Heart right ventricle (tissue), 16 donors: Measurements from ENCODE around the gene CD1D. TPM values are rescaled to one million over a fixed set of nuclear protein-coding genes. Genes with fewer than 3 reads are reported as not detected.
A peak's percentile ranks its signal among the peaks of the same experiment; 100 is the strongest.
"Not testable (repeated sequence)": the region's sequence is repeated elsewhere in the genome, so short reads cannot be mapped to it uniquely, and the experiment has no call there.

Experiments used
- ATAC-seq, 8 donors: fragments of 200-7000 bp; cut with Tn5 transposase; one replicate each; pipeline ENCODE4 v1.9.1; 2020; ENCODE audit warnings: mild to moderate bottlenecking in 8 of 8, moderate library complexity in 8 of 8, moderate number of reproducible peaks in 1 of 8
- DNase-seq, 2 donors: peaks; one replicate each; pipeline ENCODE4 v3.0.0-alpha.2; 2020
- H3K27ac ChIP-seq, 10 donors: fragments of 200-600 bp; sonication (generic) in 2 of 10; one replicate each; pipeline versions ENCODE4 v1.5.0 to v1.8.0; 2020 to 2022; ENCODE audit warnings: mild to moderate bottlenecking in 3 of 10
- H3K27me3 ChIP-seq, 7 donors: fragments of 200-600 bp; one replicate each; pipeline ENCODE4 v1.8.0; 2021 to 2022; ENCODE audit warnings: mild to moderate bottlenecking in 2 of 7
- H3K36me3 ChIP-seq, 9 donors: fragments of 200-600 bp; sonication (generic) in 1 of 9; one replicate each; pipeline versions ENCODE4 v1.5.0 to v1.8.0; 2020 to 2022; ENCODE audit warnings: mild to moderate bottlenecking in 2 of 9
- H3K4me1 ChIP-seq, 9 donors: fragments of 200-600 bp; sonication (generic) in 1 of 9; one replicate each; pipeline versions ENCODE4 v1.5.0 to v1.8.0; 2020 to 2022; ENCODE audit warnings: mild to moderate bottlenecking in 4 of 9
- H3K4me3 ChIP-seq, 10 donors: fragments of 200-600 bp; sonication (generic) in 2 of 10; one replicate each; pipeline versions ENCODE4 v1.5.0 to v1.8.0; 2020 to 2022; ENCODE audit warnings: mild to moderate bottlenecking in 7 of 10, moderate library complexity in 2 of 10
- H3K9me3 ChIP-seq, 11 donors: fragments of 200-600 bp in 10 of 11; sonication (generic) in 2 of 11; one replicate each; pipeline versions ENCODE4 v1.5.0 to v1.8.0; 2013 to 2022; ENCODE audit warnings: mild to moderate bottlenecking in 2 of 11, control low read depth in 1 of 11, moderate library complexity in 1 of 11
- WGBS, 2 donors: extraction: QIAGEN DNeasy Blood & Tissue Kit; methylation state at CpG; one replicate each; pipeline ENCODE4 v1.1.7; 2013; ENCODE audit warnings: inconsistent platforms in 1 of 2; 5-methylcytosine and 5-hydroxymethylcytosine counted together
- intact Hi-C, 10 donors: fragments of 100-400 bp; cut with DNase I; formaldehyde crosslinking; loops; one replicate each; pipeline versions ENCODE4 v1.11.1 to v1.14.2; 2022
- polyA plus RNA-seq, 2 donors: library from polyadenylated mRNA; stranded (reverse); fragments of 200-250 nt; gene quantifications; one replicate each; pipeline ENCODE4 v1.2.3, GENCODE V29; 2013
- total RNA-seq, 10 donors: library from RNA; stranded (reverse); fragmentation: NEBNext Ultra II Directional in 3 of 10; extraction: Animal tissue kit (Norgen Biotek cat#: 25700) in 3 of 10; gene quantifications; one replicate each; pipeline versions ENCODE4 v1.2.1 to v1.2.4, GENCODE V29; 2021 to 2023
- TF ChIP-seq, protein P1 (sequence below), 9 donors: fragments of 200-600 bp; sonication (generic) in 2 of 9; IDR thresholded peaks; one replicate each; pipeline versions ENCODE4 v1.5.0 to v1.8.0; 2021 to 2022; ENCODE audit warnings: antibody characterized with exemption in 9 of 9, mild to moderate bottlenecking in 5 of 9, moderate library complexity in 1 of 9
- donor health status: Arrhythmogenic right ventricular cardiomyopathy.
- donor health status: ischemic (EF 13 %, LVEDD 7.1; RV severe dilation, severe dysfunction).
- donor health status: healthy with polysubstance abuse.
- donor health status: DM: no; HTN: yes; CAD: no.
- donor health status: DM: no; HTN: no; CAD: no.
- donor health status: ischemic (EF 25% LVEDD 6.9; RV normal size, moderate dysfunction).
- donor health status: ischemic (EF 25% LVEDD 5.7; RV mildly dilated, moderate dysfunction).
- donor health status: healthy.
- donor health status: DM: yes; HTN: yes; CAD: no.
- donor health status: Ischemic cardiomyopathy.
- donor health status: ischemic (EF 35%, LVEDD 5.7; RV mildly dilated, moderate dysfunction).
- donor health status: nonischemic (EF 11% LVEDD 7.7; RV severe dilation, severe dysfunction).
- donor health status: DM: yes; HTN: yes; CAD: no.
- donor health status: PGD.
- donor health status: ischemic (EF 29% LVEDD 5.4; RV normal size, mild dysfunction).
- donor health status: nonischemic (EF 23%, LVEDD 6.1; RV moderate dilation, normal function).

CD1D gene
- total and polyA plus RNA-seq, 12 donors: 0.67 to 5.9 (median 2.1) TPM

DNA sequence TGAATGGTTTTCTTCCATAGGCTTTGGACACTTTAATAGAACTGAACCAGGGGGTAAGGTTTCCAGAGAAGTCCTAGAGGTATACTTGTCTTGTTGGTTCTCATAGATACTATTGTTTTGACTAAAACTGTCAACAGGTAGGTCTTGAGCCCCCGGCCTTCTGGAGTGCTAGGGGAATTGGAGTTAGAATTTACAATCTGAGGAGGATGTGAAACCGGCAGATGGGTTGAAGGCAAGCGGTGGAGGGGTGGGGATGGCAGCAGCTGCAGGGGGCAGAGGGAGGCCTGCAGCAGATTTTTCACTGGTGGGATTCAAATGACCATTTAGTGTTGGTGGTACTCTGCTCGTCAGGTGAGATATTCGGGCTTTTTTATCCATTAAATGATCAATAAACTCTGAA lies 4.3 kb upstream of the CD1D start:
- no peak for DNase-seq
- H3K27ac ChIP-seq: no peak overlapping the region
- intact Hi-C loops: no loop called here
- no peak overlapping the region for H3K4me3 ChIP-seq
- ATAC-seq: no peak
- 93 to 95% methylated on average over 5 of the region's 5 CpGs for WGBS, 2 donors
- H3K27me3 ChIP-seq: peaks cover 0 to 8% (median 0%) of the 10 kb centered on the region in 7 donors
- TF ChIP-seq, protein P1, sequence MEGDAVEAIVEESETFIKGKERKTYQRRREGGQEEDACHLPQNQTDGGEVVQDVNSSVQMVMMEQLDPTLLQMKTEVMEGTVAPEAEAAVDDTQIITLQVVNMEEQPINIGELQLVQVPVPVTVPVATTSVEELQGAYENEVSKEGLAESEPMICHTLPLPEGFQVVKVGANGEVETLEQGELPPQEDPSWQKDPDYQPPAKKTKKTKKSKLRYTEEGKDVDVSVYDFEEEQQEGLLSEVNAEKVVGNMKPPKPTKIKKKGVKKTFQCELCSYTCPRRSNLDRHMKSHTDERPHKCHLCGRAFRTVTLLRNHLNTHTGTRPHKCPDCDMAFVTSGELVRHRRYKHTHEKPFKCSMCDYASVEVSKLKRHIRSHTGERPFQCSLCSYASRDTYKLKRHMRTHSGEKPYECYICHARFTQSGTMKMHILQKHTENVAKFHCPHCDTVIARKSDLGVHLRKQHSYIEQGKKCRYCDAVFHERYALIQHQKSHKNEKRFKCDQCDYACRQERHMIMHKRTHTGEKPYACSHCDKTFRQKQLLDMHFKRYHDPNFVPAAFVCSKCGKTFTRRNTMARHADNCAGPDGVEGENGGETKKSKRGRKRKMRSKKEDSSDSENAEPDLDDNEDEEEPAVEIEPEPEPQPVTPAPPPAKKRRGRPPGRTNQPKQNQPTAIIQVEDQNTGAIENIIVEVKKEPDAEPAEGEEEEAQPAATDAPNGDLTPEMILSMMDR (IDR thresholded peaks at IDR 0.05): no peak
- H3K9me3 ChIP-seq: no peaks in the 10 kb centered on the region
- no peaks in the 10 kb centered on the region for H3K36me3 ChIP-seq
- H3K4me1 ChIP-seq: peaks cover 0 to 35% (median 16%) of the 10 kb centered on the region in 9 donors

DNA sequence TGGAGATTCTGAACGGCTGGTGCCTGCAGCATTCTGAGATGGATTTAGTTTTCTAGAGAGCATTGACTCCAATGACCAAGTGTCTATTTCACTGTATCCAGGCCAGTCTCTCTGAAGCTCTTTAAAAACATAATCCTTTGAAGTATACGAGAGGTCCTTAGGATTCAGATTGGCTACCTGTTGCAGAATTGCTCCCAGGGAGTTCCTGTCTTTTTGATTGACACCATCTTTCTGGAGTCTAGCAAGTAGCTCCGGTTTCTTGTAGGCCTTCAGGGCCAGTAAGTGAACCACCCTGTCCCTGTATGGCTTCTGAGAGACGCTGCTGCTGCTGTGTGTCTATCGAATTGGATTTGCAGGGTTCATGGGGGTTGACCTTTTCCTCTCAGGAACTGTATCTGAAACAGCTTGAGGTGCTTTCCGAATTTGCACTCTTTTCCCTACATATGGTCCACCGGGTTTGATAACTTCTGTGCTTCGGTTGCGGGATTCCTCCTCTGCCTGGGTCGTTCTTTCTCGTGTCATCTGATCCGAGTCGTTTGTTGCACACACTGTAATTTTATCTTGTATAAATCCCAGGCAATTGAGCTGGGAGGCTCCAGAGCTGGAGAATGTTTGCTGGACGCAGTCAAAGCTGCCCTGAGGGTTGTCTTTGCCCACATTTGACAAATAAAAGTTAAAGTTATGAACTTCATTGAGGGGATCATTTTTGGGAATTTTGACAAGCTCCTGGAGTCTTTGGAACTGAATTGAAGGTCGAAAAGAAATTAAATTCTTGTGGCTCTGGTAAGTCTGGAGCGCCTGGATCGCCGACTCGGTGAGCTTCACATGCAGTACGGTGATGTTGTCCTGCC lies 3.6 kb upstream of the CD1D start:
- H3K27me3 ChIP-seq: peaks cover 0 to 14% (median 2%) of the 10 kb centered on the region in 7 donors
- H3K4me3 ChIP-seq: peak overlapping the region; percentile 18 to 63 (median 53)
- intact Hi-C loops, H3K36me3 ChIP-seq, H3K9me3 ChIP-seq, DNase-seq: not testable (repeated sequence)
- ATAC-seq: peak in 1 of 8 donors; percentile 44
- 47% methylated on average over 20 of the region's 20 CpGs for WGBS, 2 donors
- H3K4me1 ChIP-seq: peaks cover 0 to 39% (median 21%) of the 10 kb centered on the region in 9 donors
- H3K27ac ChIP-seq: peak overlapping the region in 5 of 10 donors; percentile 1 to 70 (median 59)

DNA sequence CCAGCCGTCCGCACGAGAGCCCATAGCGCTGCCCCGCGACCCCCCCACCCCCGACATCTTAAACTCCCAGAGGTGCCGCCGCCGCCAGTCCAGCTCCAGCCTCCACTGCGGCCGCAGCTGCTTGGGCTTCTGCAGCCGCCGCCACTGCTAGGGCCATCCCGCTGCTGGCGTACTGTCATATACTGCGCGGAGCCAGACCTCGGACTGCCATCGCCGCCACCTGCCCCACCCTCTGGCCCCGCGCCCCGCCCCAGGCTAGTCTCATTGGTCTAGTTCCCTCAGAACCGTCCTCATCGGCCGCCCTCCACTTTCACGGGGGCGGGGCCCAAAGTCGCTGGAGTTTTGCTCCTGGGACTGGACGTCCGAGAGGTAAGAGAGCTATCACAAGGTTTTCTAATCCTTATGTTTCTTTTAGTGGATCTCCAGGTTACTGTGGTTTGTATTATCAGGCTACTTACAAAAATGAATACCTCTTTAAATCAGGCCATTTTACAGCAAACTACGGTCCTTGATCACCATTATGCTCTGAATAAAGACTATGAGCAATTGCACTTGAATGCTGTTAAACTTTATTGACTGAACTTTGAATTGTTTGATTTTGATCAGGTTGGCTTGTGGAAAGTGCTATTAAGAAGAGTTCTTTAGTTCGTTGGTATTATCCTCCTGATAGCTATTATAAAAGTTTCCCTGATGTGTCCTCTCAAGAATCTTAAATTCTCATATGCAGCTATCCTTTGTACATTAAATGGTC lies 2.8 kb upstream of the CD1D start:
- Histone ChIP-seq H3K36me3 (no peaks in the 10 kb centered on the region), H3K4me1 (peaks cover 0 to 39% (median 21%) of the 10 kb centered on the region in 9 donors), H3K4me3 (peak overlapping the region; percentile 18 to 63 (median 53)), H3K27ac (peak overlapping the region in 5 of 10 donors; percentile 23 to 70 (median 59)), H3K27me3 (peaks cover 0 to 14% (median 8%) of the 10 kb centered on the region in 7 donors), H3K9me3 (no peaks in the 10 kb centered on the region)
- ATAC-seq: peak; percentile 97 to 100 (median 98)
- 3 to 6% methylated on average over 28 to 34 of the region's 34 CpGs for WGBS, 2 donors
- TF ChIP-seq, protein P1 (IDR thresholded peaks at IDR 0.05): no peak
- intact Hi-C loops: no loop called here
- peak; percentile 95 for DNase-seq

DNA sequence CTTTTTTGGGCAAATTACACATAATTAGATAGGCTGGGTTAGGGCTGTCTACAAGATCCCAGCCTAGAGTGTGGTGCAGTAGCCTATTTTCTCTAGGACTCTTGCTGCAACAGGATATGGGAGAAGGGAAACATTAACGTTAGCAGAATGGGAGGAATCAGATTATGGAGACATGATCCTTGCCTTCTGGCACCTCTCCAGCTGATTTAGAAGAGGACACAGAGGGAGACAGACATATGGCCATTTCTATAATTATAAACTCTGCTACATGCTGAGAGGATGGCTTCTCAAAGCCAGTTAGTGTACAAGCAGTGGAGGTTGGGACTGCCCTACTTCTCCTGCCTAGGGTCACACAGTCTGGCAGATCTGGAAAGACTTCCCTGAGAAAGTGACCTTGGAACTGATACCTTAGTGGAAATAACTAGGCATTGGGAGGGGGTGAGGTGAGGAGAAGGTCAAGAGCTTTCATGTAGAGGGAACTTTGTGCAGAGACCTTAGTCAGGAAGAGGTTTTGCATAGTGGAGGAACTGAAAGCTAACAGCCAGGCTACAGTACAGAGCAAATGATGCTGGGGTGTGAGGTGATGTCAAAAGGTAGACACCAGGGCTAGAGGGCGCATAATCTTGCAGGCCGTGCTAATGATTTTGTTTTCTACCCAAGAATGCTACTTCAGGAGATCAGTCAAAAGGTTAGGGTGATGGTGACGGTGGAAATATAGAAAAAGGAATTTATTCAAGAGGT lies 1.2 kb upstream of the CD1D start:
- no peak for DNase-seq

More for the DNA sequence above, 1.2 kb upstream of the CD1D start:
- intact Hi-C loops: no loop called here
- ATAC-seq: no peak
- H3K4me1 ChIP-seq: peaks cover 0 to 43% (median 21%) of the 10 kb centered on the region in 9 donors
- H3K4me3 ChIP-seq: no peak overlapping the region
- H3K27ac ChIP-seq: peak overlapping the region in 2 of 10 donors; percentile 12 to 84
- no peaks in the 10 kb centered on the region for H3K36me3 ChIP-seq
- 74% methylated on average over 4 of the region's 4 CpGs for WGBS, 2 donors
- H3K9me3 ChIP-seq: no peaks in the 10 kb centered on the region
- TF ChIP-seq, protein P1 (IDR thresholded peaks at IDR 0.05): no peak
- peaks cover 0 to 14% (median 9%) of the 10 kb centered on the region in 7 donors for H3K27me3 ChIP-seq
